IPS-18a (cell line): Measurements from ENCODE around the gene ZNF771.

Source experiments
- H3K27ac ChIP-seq: one replicate; pipeline ENCODE4 v1.5.1; 2013; ENCODE audit warnings: low read length
- H3K27me3 ChIP-seq: one replicate; pipeline ENCODE4 v1.6.1; 2013; ENCODE audit warnings: mild to moderate bottlenecking, low read length; ENCODE audit not compliant: control insufficient read depth, insufficient read depth
- H3K36me3 ChIP-seq: one replicate; pipeline ENCODE4 v1.6.1; 2013; ENCODE audit warnings: low read depth, low read length; ENCODE audit not compliant: control insufficient read depth
- H3K4me1 ChIP-seq: one replicate; pipeline ENCODE4 v1.6.1; 2013; ENCODE audit warnings: low read depth, low read length; ENCODE audit not compliant: control insufficient read depth
- H3K4me3 ChIP-seq: one replicate; pipeline ENCODE4 v1.5.1; 2013; ENCODE audit warnings: low read length
- H3K9ac ChIP-seq: one replicate; pipeline ENCODE4 v1.6.1; 2013; ENCODE audit warnings: mild to moderate bottlenecking, low read length, moderate library complexity
- H3K9me3 ChIP-seq: one replicate; pipeline ENCODE4 v1.6.1; 2013; ENCODE audit warnings: low read depth, low read length; ENCODE audit not compliant: control insufficient read depth

ZNF771 gene

GRCh38 chr16:30377812-30378235 is 29.6 kb upstream of the ZNF771 start:
- Histone ChIP-seq H3K27me3 (no peaks in the 10 kb centered on the region), H3K36me3 (no peaks in the 10 kb centered on the region), H3K4me3 (peak overlapping the region; percentile 96), H3K9me3 (no peaks in the 10 kb centered on the region), H3K9ac (peak overlapping the region; percentile 83), H3K27ac (peak overlapping the region; percentile 87), H3K4me1 (peaks cover 7% of the 10 kb centered on the region)

GRCh38 chr16:30378236-30379157 is 28.9 kb upstream of the ZNF771 start:
- Histone ChIP-seq H3K27ac (peak overlapping the region; percentile 94), H3K9ac (peak overlapping the region; percentile 83), H3K4me3 (peak overlapping the region; percentile 96), H3K4me1 (peaks cover 7% of the 10 kb centered on the region), H3K27me3 (no peaks in the 10 kb centered on the region), H3K36me3 (no peaks in the 10 kb centered on the region), H3K9me3 (no peaks in the 10 kb centered on the region)

GRCh38 chr16:30379158-30379783 is 28.1 kb upstream of the ZNF771 start:
- H3K4me3 ChIP-seq, result peak overlapping the region; percentile 96
- H3K9me3 ChIP-seq, result no peaks in the 10 kb centered on the region
- H3K27ac ChIP-seq, result no peak overlapping the region
- peaks cover 7% of the 10 kb centered on the region for H3K4me1 ChIP-seq
- no peaks in the 10 kb centered on the region for H3K36me3 ChIP-seq
- H3K9ac ChIP-seq, result peak overlapping the region; percentile 75
- no peaks in the 10 kb centered on the region for H3K27me3 ChIP-seq

GRCh38 chr16:30380072-30380802 is 27.2 kb upstream of the ZNF771 start:
- Histone ChIP-seq H3K27me3 (no peaks in the 10 kb centered on the region), H3K4me1 (peaks cover 7% of the 10 kb centered on the region), H3K27ac (no peak overlapping the region), H3K4me3 (no peak overlapping the region), H3K36me3 (no peaks in the 10 kb centered on the region), H3K9me3 (no peaks in the 10 kb centered on the region), H3K9ac (no peak overlapping the region)

- Histone ChIP-seq H3K27me3 (no peaks in the 10 kb centered on the region), H3K36me3 (no peaks in the 10 kb centered on the region), H3K9me3 (no peaks in the 10 kb centered on the region), H3K4me1 (peaks cover 4% of the 10 kb centered on the region), H3K4me3 (no peak overlapping the region), H3K9ac (no peak overlapping the region), H3K27ac (no peak overlapping the region)
Measured at GRCh38 chr16:30380803-30381208, 26.6 kb upstream of the ZNF771 start.

- no peak overlapping the region for H3K4me3 ChIP-seq
- peaks cover 4% of the 10 kb centered on the region for H3K4me1 ChIP-seq
- no peaks in the 10 kb centered on the region for H3K9me3 ChIP-seq
- no peaks in the 10 kb centered on the region for H3K36me3 ChIP-seq
- H3K27ac ChIP-seq, result no peak overlapping the region
- H3K9ac ChIP-seq, result no peak overlapping the region
- no peaks in the 10 kb centered on the region for H3K27me3 ChIP-seq
Measured at GRCh38 chr16:30381291-30382041, 25.9 kb upstream of the ZNF771 start.

GRCh38 chr16:30382111-30382881 is 25.1 kb upstream of the ZNF771 start, which contains the start of gene SEPTIN1:
TSS of gene SEPTIN1 (minus strand) at chr16:30382561. CDS start at chr16:30382542, 19 bp downstream.
- no peak within 1 kb of the TSS for H3K9ac ChIP-seq
- no peak within 1 kb of the TSS for H3K4me3 ChIP-seq

GRCh38 chr16:30383521-30383920 is 23.9 kb upstream of the ZNF771 start:
- Histone ChIP-seq H3K27ac (no peak overlapping the region), H3K9ac (no peak overlapping the region), H3K36me3 (no peaks in the 10 kb centered on the region), H3K9me3 (no peaks in the 10 kb centered on the region), H3K4me1 (no peaks in the 10 kb centered on the region), H3K27me3 (no peaks in the 10 kb centered on the region), H3K4me3 (no peak overlapping the region)

More at GRCh38 chr16:30382111-30382881, 25.1 kb upstream of the ZNF771 start, which contains the start of gene SEPTIN1:
- Histone ChIP-seq H3K4me1 (peaks cover 2% of the 10 kb centered on the region), H3K9me3 (no peaks in the 10 kb centered on the region), H3K27ac (no peak within 1 kb of the TSS), H3K27me3 (no peaks in the 10 kb centered on the region), H3K36me3 (no peaks in the 10 kb centered on the region)

GRCh38 chr16:30394592-30395154 is 12.7 kb upstream of the ZNF771 start:
- Histone ChIP-seq H3K9me3 (no peaks in the 10 kb centered on the region), H3K36me3 (peaks cover 21% of the 10 kb centered on the region), H3K9ac (peak overlapping the region; percentile 99), H3K4me1 (peaks cover 9% of the 10 kb centered on the region), H3K4me3 (peak overlapping the region; percentile 90), H3K27me3 (no peaks in the 10 kb centered on the region), H3K27ac (peak overlapping the region; percentile 99)
